Measurements from ENCODE around the gene ZNF335.
"Not testable (repeated sequence)": the region's sequence is repeated elsewhere in the genome, so short reads cannot be mapped to it uniquely, and the experiment has no call there.

DNA sequence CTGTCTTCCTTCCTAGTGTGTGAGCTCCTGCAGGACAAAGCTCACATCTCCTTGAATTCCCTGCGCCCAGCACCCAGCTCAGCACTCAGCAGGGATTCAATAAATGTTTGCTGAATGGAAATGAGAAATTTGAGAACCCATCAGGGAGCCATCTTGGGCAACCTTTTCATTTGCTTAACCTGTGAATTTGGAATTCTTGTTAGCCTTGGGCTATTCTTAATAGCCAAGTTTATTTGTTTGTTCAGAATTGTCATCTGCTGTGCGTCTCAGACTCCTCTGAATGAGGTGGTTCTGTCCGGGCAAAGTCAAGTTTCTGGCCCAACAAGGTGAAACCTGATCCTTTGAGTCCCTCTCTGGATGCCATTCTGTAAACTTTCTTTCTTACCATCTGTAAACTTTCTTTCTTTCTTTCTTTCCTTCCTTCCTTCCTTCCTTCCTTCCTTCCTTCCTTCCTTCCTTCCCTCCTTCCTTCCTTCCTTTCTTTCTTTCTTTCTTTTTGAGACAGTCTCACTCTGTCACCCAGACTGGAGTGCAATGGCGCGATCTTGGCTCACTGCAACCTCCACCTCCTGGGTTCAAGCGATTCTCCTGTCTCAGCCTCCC is 23.6 kb upstream of the ZNF335 start:
- TF ChIP-seq, protein P1, sequence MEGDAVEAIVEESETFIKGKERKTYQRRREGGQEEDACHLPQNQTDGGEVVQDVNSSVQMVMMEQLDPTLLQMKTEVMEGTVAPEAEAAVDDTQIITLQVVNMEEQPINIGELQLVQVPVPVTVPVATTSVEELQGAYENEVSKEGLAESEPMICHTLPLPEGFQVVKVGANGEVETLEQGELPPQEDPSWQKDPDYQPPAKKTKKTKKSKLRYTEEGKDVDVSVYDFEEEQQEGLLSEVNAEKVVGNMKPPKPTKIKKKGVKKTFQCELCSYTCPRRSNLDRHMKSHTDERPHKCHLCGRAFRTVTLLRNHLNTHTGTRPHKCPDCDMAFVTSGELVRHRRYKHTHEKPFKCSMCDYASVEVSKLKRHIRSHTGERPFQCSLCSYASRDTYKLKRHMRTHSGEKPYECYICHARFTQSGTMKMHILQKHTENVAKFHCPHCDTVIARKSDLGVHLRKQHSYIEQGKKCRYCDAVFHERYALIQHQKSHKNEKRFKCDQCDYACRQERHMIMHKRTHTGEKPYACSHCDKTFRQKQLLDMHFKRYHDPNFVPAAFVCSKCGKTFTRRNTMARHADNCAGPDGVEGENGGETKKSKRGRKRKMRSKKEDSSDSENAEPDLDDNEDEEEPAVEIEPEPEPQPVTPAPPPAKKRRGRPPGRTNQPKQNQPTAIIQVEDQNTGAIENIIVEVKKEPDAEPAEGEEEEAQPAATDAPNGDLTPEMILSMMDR (conservative IDR thresholded peaks at IDR 0.05), result not testable (repeated sequence)
- not testable (repeated sequence) for TF ChIP-seq ZFX (IDR thresholded peaks at IDR 0.05)
